HepG2 (cell line): ENCODE measurements around the gene RNASE3. TPM values are rescaled to one million over a fixed set of nuclear protein-coding genes. Genes with fewer than 3 reads are reported as not detected.

ENCODE experiments used
- BORCS8-MEF2B ChIP-seq: sonication (generic); formaldehyde crosslinking; IDR thresholded peaks from 2 replicates; pipeline ENCODE4 v1.8.0; 2022; ENCODE audit warnings: mild to moderate bottlenecking, missing genetic modification reagents
- CTCF ChIP-seq: sonication (generic); formaldehyde crosslinking; IDR thresholded peaks from 2 replicates; pipeline ENCODE4 v1.5.0; 2020; ENCODE audit warnings: mild to moderate bottlenecking, missing genetic modification reagents, moderate library complexity
- FOXA1 ChIP-seq, 2 experiments: fragments of 450-650 bp in 1 of 2; sonication (generic) in 1 of 2; formaldehyde crosslinking in 1 of 2; IDR thresholded peaks; 2 replicates each; pipeline versions ENCODE4 v1.4.0 to v1.6.1; 2016 to 2020; ENCODE audit warnings: missing genetic modification reagents in 1 of 2
- FOXA3 ChIP-seq: IDR thresholded peaks from 2 replicates; pipeline ENCODE4 v1.6.1; 2016; ENCODE audit warnings: missing genetic modification reagents, missing compliant biosample characterization
- GABPB1 ChIP-seq: IDR thresholded peaks from 2 replicates; pipeline ENCODE4 v1.6.1; 2016; ENCODE audit warnings: mild to moderate bottlenecking, missing genetic modification reagents, moderate library complexity, missing compliant biosample characterization
- HOMEZ ChIP-seq: IDR thresholded peaks from 2 replicates; pipeline ENCODE4 v1.6.1; 2016; ENCODE audit warnings: low read depth
- KDM2A ChIP-seq: sonication (generic); formaldehyde crosslinking; IDR thresholded peaks from 2 replicates; pipeline ENCODE4 v1.4.0; 2020; ENCODE audit warnings: low read depth, missing genetic modification reagents, borderline replicate concordance
- SALL1 ChIP-seq: sonication (generic); formaldehyde crosslinking; IDR thresholded peaks from 2 replicates; pipeline ENCODE4 v1.8.0; 2022; ENCODE audit warnings: mild to moderate bottlenecking, missing genetic modification reagents
- SP5 ChIP-seq: IDR thresholded peaks from 2 replicates; pipeline ENCODE4 v1.6.1; 2016; ENCODE audit warnings: low read depth, borderline replicate concordance
- TAF1 ChIP-seq: sonication (generic); formaldehyde crosslinking; IDR thresholded peaks from 2 replicates; pipeline ENCODE4 v1.4.0; 2020; ENCODE audit warnings: missing genetic modification reagents
- YY1 ChIP-seq: IDR thresholded peaks from 2 replicates; pipeline ENCODE4 v1.6.1; 2011; ENCODE audit warnings: low read length, low read depth, moderate library complexity, mild to moderate bottlenecking; ENCODE audit not compliant: insufficient read depth, insufficient replicate concordance
- ZBTB7B ChIP-seq: sonication (generic); formaldehyde crosslinking; IDR thresholded peaks from 2 replicates; pipeline ENCODE4 v1.4.0; 2020; ENCODE audit warnings: missing genetic modification reagents
- ZNF280B ChIP-seq: sonication (generic); formaldehyde crosslinking; IDR thresholded peaks from 2 replicates; pipeline ENCODE4 v1.5.0; 2020; ENCODE audit warnings: missing genetic modification reagents, mild to moderate bottlenecking, borderline replicate concordance
- ZNF292 ChIP-seq: sonication (generic); formaldehyde crosslinking; IDR thresholded peaks from 2 replicates; pipeline ENCODE4 v1.8.1; 2022; ENCODE audit warnings: mild to moderate bottlenecking, low read depth, missing genetic modification reagents, borderline replicate concordance
- polyA plus RNA-seq, 8 experiments: library from polyadenylated mRNA; depleted of rRNA in 3 of 8; stranded (reverse) in 7 of 8; unstranded in 1 of 8; fragments of >200 nt; fragmentation: Illumina TruSeq in 4 of 8; extraction: Trizol in 4 of 8; gene quantifications; 2 replicates each; pipeline versions ENCODE4 v1.2.1 to v1.2.3, GENCODE V29; 2011 to 2016; ENCODE audit warnings: low read depth in 4 of 8, missing spikeins in 1 of 8, mixed read lengths in 1 of 8; ENCODE audit not compliant: insufficient read depth in 1 of 8
- total RNA-seq, 5 experiments: library from RNA; depleted of rRNA; stranded (reverse); fragments of >200 nt; fragmentation: Illumina TruSeq; extraction: Trizol; gene quantifications; 2 replicates each; pipeline ENCODE4 v1.2.3, GENCODE V29; 2016; ENCODE audit warnings: low read depth in 1 of 5
- TF ChIP-seq, protein P1 (sequence below): sonication (generic); formaldehyde crosslinking; IDR thresholded peaks from 2 replicates; pipeline ENCODE4; 2020; ENCODE audit warnings: missing genetic modification reagents, mild to moderate bottlenecking, borderline replicate concordance
- TF ChIP-seq, protein P2 (sequence below): IDR thresholded peaks from 2 replicates; pipeline ENCODE4 v1.4.0; 2020; ENCODE audit warnings: mild to moderate bottlenecking, missing genetic modification reagents

The RNASE3 gene
- total and polyA plus RNA-seq, 2 of the 13 experiments (the other 11 are each of a cell fraction or from before 2014, with no cell fraction given): not detected

- TF ChIP-seq, protein P1, sequence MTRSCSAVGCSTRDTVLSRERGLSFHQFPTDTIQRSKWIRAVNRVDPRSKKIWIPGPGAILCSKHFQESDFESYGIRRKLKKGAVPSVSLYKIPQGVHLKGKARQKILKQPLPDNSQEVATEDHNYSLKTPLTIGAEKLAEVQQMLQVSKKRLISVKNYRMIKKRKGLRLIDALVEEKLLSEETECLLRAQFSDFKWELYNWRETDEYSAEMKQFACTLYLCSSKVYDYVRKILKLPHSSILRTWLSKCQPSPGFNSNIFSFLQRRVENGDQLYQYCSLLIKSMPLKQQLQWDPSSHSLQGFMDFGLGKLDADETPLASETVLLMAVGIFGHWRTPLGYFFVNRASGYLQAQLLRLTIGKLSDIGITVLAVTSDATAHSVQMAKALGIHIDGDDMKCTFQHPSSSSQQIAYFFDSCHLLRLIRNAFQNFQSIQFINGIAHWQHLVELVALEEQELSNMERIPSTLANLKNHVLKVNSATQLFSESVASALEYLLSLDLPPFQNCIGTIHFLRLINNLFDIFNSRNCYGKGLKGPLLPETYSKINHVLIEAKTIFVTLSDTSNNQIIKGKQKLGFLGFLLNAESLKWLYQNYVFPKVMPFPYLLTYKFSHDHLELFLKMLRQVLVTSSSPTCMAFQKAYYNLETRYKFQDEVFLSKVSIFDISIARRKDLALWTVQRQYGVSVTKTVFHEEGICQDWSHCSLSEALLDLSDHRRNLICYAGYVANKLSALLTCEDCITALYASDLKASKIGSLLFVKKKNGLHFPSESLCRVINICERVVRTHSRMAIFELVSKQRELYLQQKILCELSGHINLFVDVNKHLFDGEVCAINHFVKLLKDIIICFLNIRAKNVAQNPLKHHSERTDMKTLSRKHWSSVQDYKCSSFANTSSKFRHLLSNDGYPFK (CRISPR knock-in tag): peak; percentile 58; the same call in 1 of the 2 replicates
- TF ChIP-seq YY1: peak; percentile 54
- TF ChIP-seq KDM2A (CRISPR knock-in tag): peak; percentile 23; the same call in 1 of the 2 replicates
- TF ChIP-seq, protein P2, sequence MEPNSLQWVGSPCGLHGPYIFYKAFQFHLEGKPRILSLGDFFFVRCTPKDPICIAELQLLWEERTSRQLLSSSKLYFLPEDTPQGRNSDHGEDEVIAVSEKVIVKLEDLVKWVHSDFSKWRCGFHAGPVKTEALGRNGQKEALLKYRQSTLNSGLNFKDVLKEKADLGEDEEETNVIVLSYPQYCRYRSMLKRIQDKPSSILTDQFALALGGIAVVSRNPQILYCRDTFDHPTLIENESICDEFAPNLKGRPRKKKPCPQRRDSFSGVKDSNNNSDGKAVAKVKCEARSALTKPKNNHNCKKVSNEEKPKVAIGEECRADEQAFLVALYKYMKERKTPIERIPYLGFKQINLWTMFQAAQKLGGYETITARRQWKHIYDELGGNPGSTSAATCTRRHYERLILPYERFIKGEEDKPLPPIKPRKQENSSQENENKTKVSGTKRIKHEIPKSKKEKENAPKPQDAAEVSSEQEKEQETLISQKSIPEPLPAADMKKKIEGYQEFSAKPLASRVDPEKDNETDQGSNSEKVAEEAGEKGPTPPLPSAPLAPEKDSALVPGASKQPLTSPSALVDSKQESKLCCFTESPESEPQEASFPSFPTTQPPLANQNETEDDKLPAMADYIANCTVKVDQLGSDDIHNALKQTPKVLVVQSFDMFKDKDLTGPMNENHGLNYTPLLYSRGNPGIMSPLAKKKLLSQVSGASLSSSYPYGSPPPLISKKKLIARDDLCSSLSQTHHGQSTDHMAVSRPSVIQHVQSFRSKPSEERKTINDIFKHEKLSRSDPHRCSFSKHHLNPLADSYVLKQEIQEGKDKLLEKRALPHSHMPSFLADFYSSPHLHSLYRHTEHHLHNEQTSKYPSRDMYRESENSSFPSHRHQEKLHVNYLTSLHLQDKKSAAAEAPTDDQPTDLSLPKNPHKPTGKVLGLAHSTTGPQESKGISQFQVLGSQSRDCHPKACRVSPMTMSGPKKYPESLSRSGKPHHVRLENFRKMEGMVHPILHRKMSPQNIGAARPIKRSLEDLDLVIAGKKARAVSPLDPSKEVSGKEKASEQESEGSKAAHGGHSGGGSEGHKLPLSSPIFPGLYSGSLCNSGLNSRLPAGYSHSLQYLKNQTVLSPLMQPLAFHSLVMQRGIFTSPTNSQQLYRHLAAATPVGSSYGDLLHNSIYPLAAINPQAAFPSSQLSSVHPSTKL (CRISPR knock-in tag): peak; percentile 42; the same call in 1 of the 2 replicates
- TF ChIP-seq TAF1 (CRISPR knock-in tag): peak; percentile 38; the same call in 1 of the 2 replicates
- peak; percentile 41; the same call in 1 of the 2 replicates for TF ChIP-seq SP5 (CRISPR knock-in tag)
- TF ChIP-seq SALL1 (CRISPR knock-in tag): 0 out of 2 replicates have a peak, but pooled peaks have one; percentile 7
- 0 out of 2 replicates have a peak, but pooled peaks have one; percentile 8 for TF ChIP-seq FOXA1 (IDR thresholded peaks at IDR 0.05)
- TF ChIP-seq FOXA1 (CRISPR knock-in tag; IDR thresholded peaks at IDR 0.05): peak; percentile 92
- TF ChIP-seq ZBTB7B (CRISPR knock-in tag): peak; percentile 54; the same call in 1 of the 2 replicates
- TF ChIP-seq CTCF: 0 out of 2 replicates have a peak, but pooled peaks have one; percentile 4
- 0 out of 2 replicates have a peak, but pooled peaks have one; percentile 58 for TF ChIP-seq BORCS8-MEF2B (CRISPR knock-in tag)
- 0 out of 2 replicates have a peak, but pooled peaks have one; percentile 16 for TF ChIP-seq ZNF292 (CRISPR knock-in tag)
- 0 out of 2 replicates have a peak, but pooled peaks have one; percentile 34 for TF ChIP-seq HOMEZ (CRISPR knock-in tag)
- TF ChIP-seq GABPB1 (CRISPR knock-in tag): 0 out of 2 replicates have a peak, but pooled peaks have one; percentile 40
- TF ChIP-seq ZNF280B (CRISPR knock-in tag): 0 out of 2 replicates have a peak, but pooled peaks have one; percentile 36
- peak; percentile 75 for TF ChIP-seq FOXA3 (CRISPR knock-in tag)
These were observed 19.6 kb downstream of the RNASE3 start (continued) for GRCh38 chr14:20910822-20911221.
